Esophagus squamous epithelium (tissue), 4 donors: ENCODE measurements around the gene FBXO42.

ENCODE experiments used
- CTCF ChIP-seq, 6 experiments: fragments of 450-650 bp in 4 of 6; fragments of 200-600 bp in 2 of 6; sonication (generic) in 2 of 6; IDR thresholded peaks; one replicate each; pipeline ENCODE4 v1.5.1; 2016 to 2019; ENCODE audit warnings: antibody characterized with exemption in 6 of 6, mild to moderate bottlenecking in 4 of 6, moderate library complexity in 4 of 6
- POLR2A ChIP-seq, 4 donors: fragments of 450-650 bp; IDR thresholded peaks; one replicate each; pipeline ENCODE4 v1.6.1; 2017; ENCODE audit warnings: antibody characterized with exemption in 4 of 4, mild to moderate bottlenecking in 4 of 4, moderate library complexity in 3 of 4

GRCh38 chr1:16396591-16396990 is 44.3 kb upstream of the FBXO42 start:
- TF ChIP-seq CTCF (IDR thresholded peaks at IDR 0.05): no peak
- TF ChIP-seq POLR2A (IDR thresholded peaks at IDR 0.05): no peak
